Activated T-cell treated with anti-CD3 and anti-CD28 coated beads, Interleukin-2, amount 50 U/mL, for 24 hours (primary cell): ENCODE data around the gene ABLIM3.

Experiments
- DNase-seq: peaks from one replicate; pipeline ENCODE4 v3.0.0-alpha.2; 2020
- H3K27ac Mint-ChIP-seq: 2 replicates; pipeline ENCODE4 v1.8.0; 2020; ENCODE audit warnings: mild to moderate bottlenecking, mixed read lengths
- H3K27me3 Mint-ChIP-seq: 2 replicates; pipeline ENCODE4 v1.8.0; 2020; ENCODE audit warnings: mixed read lengths
- H3K36me3 Mint-ChIP-seq: 2 replicates; pipeline ENCODE4 v1.8.0; 2020; ENCODE audit warnings: low read depth, mixed read lengths
- H3K4me1 Mint-ChIP-seq: 2 replicates; pipeline ENCODE4 v1.8.0; 2020; ENCODE audit warnings: low read depth, mixed read lengths
- H3K4me3 Mint-ChIP-seq: 2 replicates; pipeline ENCODE4 v1.8.0; 2020; ENCODE audit warnings: mild to moderate bottlenecking, moderate library complexity, mixed read lengths
- H3K9me3 Mint-ChIP-seq: 2 replicates; pipeline ENCODE4 v1.8.0; 2020; ENCODE audit warnings: mixed read lengths

Gene ABLIM3

DNA sequence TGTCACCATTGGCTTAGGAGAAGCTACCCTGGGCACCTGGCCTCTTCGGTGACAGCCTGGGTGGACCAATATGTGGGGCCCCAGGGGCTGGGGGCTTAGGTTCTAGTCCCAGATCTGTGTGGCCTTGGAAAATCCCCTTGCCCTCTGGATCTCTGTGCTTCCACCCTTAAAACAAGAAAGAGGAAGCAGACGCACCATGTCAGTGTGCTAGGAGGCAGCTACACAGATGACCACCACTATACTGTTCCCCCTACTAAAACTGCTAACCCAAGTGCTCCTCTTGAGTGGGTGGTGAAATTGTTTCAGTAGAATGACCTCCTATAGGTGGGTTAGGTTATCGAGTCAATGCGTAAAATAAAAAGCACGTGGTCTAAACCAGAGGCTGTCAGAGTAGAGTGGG lies 161.3 kb downstream of the ABLIM3 start:
- H3K36me3 Mint-ChIP-seq = no peaks in the 10 kb centered on the region

DNA sequence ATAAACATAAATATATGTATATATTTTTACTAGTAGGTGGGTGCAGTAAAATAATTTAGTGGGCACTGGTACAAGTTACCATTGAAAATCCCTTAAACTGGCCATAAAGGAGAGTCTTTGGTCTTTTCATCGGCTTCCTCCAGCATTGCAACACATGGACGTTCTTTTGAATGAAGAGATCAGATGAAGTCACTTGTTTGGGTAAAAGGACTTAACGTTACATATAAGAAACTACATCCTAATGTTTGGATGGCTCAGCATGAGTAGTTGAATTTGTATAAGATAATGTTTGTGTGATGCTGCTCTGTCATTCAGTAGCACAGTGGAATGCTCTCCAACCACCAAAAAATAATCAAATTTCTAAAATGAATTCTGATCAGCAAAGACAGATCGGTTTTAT lies 161.9 kb downstream of the ABLIM3 start:
- Mint-ChIP-seq H3K36me3 (no peaks in the 10 kb centered on the region), H3K9me3 (no peaks in the 10 kb centered on the region), H3K27me3 (no peaks in the 10 kb centered on the region), H3K4me1 (peaks cover 17% of the 10 kb centered on the region), H3K4me3 (no peak overlapping the region), H3K27ac (no peak overlapping the region)
- no peak for DNase-seq

More for the DNA sequence above, 161.3 kb downstream of the ABLIM3 start:
- no peak overlapping the region for H3K4me3 Mint-ChIP-seq
- H3K4me1 Mint-ChIP-seq = peaks cover 22% of the 10 kb centered on the region
- no peak for DNase-seq
- H3K27me3 Mint-ChIP-seq = no peaks in the 10 kb centered on the region
- H3K9me3 Mint-ChIP-seq = no peaks in the 10 kb centered on the region
- H3K27ac Mint-ChIP-seq = no peak overlapping the region

DNA sequence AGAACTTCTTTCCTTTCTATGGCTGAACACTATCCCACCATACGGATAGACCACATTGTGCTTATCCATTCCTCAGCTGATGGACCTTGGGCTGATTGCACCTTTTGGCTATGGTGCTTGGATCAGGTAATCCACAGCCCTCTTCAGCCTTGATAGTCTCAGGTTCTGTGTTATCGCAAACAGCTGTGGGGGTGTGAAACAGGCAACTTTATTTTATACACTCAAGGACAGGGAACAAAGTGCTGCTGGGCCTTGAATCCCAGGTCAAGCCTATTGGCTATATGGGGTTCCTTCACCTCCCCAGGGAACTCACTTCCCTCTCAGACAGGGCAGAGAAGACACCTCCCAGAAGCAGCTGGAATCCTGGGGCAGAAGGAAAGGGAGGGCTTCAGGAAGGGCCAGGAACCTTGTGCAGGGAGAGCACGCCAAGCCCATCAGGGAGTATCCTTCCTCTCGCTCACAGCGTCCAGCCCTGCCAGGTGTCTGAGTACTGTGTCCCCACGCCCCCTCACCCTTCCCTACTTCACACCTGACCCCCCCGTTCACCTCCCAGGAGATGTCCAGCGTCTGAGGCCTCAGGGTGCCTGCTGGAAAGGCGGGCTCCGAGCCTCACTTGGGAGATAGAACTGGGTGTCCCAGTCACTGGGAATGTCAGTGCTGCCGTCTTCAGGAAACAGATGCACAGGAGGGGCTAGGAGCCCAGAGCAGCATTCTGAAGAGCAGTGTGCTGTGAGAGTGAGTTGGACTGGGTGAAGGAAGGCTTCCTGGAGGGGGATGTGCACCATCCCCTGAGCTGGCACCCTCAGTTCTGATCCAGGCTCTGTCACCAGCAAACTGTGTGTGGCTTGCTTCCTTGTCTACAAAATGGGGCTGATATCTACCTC lies 163.1 kb downstream of the ABLIM3 start:
- Mint-ChIP-seq H3K9me3 (no peaks in the 10 kb centered on the region), H3K27ac (no peak overlapping the region), H3K4me3 (no peak overlapping the region), H3K27me3 (no peaks in the 10 kb centered on the region), H3K36me3 (no peaks in the 10 kb centered on the region), H3K4me1 (peaks cover 5% of the 10 kb centered on the region)
- DNase-seq = no peak

GRCh38 chr5:149309354-149309753 lies 168.1 kb downstream of the ABLIM3 start:
- H3K27me3 Mint-ChIP-seq = no peaks in the 10 kb centered on the region
- no peak overlapping the region for H3K27ac Mint-ChIP-seq
- H3K36me3 Mint-ChIP-seq = no peaks in the 10 kb centered on the region
- peaks cover 4% of the 10 kb centered on the region for H3K4me1 Mint-ChIP-seq
- DNase-seq = no peak
- H3K4me3 Mint-ChIP-seq = no peak overlapping the region
- H3K9me3 Mint-ChIP-seq = no peaks in the 10 kb centered on the region
